HG02588 (cell line): ENCODE results near the gene SORBS1.

Experiments
- ATAC-seq: cut with Tn5 transposase; IDR thresholded peaks from one replicate; pipeline ENCODE4 v1.9.1; 2021; ENCODE audit warnings: mild to moderate bottlenecking, moderate library complexity; ENCODE audit not compliant: unreplicated experiment

Gene SORBS1

DNA sequence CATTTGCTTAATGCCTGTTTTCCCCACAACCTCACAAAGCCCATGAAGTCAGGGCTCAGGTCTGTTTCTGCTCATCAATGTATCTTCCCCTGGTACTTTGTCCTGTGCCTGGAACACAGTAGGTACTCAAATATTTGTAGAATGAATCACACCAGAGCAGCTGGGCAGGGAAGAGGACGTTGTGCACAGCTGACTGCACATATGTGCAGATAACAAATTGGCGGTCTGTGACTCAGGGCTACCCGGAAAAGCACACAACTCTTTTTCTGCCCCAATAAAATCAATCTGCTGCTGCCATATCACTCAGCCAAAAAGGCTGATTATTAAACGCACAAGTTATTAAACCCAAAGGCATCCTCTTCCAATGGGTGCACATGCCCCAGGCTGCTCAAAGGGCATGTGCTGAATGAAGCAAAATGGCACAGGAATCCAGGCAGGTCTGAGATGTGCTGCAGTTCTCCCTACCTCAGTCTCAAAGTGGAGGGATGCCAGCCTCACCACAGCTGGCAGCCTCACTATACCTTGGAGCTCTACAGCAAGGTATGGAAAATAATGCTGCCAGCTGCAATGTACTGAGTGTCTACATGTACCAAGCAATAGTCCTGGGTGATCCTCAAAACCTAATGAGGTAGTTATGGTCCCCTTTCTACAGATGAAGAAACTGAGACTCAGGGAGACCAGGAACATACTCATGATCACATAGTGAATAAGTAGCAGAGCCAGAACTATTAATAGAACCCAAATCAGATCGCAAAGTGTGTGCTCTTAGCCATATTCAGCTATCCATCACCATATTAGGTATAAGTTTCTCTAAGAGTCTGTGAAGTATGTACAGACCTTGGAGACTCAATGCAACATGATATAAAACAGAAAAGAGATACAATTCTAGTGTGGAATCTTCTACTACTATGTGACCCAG, 43.4 kb downstream of the SORBS1 start:
- no peak for ATAC-seq

DNA sequence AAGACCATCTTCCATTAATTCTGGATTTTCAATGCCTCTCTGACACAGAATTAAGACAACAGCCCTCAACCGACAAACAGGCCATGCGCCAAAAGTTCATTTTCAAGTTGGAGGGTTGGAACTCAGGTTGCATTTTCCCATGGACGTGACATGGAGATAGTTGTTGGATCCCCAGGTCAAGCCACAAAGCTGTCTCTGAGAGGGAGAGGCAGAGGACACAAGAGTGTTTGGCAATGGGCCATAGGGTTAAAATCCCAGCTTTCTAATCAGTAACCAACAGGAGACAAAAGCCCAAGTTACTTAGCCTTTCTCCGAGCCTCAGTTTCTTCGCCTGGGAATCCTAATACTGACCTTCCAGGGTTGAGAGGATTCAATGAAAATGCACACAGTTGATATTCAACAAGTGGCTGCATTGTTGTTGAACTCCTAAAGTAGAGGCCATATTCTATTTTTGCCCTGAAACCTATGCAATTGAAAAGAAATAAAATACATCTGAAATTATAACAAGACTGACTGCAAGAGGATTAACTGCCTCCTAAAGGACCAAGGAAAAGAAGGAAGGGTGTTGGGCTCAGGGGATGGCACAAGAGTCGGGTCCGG, 44.3 kb downstream of the SORBS1 start:
- ATAC-seq: no peak

DNA sequence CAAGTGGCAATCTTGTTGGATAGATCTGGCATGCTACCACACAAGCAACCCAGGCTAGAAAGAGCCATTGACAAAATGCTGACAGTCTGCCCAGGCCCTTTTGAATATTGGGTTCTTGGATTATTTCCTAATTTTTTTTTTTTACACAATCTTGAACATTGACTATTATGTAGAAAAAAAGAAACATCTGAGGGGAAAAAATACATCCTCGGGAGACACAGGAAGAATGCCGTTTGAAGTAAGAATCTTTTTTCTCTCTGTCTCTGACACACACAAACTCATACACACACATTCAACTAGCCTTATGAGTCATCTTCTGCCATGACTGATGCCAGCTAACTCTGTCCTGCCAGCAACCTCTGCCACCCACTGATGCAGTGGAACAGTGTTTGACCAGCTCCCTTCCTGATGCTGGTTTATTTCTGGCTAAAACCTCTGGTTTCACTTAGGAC, 47.2 kb downstream of the SORBS1 start:
- ATAC-seq: no peak

DNA sequence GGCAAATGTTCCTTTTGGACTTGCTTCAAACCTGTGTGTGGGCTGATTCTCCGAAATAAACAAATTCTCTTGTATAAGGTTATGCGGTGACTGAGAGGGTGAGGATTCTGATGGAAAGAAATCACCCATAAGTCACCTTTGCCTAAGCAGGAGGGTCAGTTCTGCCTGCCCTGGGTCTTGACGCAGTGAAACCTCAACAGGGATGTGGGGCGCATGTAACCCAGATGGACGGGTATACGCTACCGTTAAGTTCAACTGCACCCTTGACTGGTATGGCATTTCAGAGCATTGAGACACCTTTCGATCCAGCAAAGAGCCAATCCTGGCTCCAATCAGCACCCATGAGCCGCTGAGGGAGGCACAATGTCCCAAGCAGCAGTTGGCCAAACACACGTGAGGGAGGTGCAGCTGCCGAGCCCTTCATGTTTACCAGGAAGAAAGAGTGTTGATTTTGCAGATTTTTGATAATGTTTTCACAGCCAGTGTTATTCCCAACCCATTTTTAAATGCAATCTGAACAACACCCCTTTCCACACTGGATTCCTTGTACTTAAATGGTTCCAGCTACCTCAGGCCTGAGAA, 48.1 kb downstream of the SORBS1 start:
- ATAC-seq: no peak

DNA sequence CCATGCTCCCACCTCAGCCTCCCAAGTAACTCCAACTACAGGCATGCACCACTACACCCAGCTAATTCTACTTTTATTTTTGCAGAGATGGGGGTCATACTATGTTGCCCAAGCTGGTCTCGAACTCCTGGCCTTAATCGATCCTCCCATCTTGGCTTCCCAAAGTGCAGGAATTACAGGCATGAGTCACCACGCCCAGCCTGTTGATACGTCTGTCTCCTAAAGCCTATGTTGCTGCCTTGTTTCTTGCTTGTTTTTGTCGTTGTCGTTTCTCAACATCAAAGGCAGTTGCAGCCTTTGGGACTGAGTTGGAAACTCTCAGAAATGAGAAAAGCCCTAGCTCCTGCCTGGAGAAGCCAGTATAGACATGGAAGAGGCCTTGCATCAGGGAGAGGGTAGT, 49.9 kb downstream of the SORBS1 start:
- ATAC-seq: no peak

DNA sequence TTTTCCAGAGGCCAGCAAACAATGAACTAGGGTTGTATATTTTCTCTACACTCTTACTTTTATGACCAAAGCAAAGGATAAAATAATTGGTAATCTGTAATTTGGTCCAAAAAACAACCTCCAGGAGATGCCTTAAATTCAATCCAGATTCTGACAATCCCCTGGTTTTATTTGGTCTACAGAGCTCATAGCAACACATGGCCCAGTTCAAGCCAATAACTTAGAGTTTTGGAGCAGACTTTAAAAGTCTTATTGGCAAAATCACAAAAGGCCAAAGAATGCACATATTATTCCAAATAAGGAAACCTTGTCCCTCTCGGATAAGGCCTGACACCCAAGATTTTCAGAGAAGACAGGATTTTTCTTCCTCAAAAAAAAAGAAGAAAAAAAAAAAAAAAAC, 51.9 kb downstream of the SORBS1 start:
- ATAC-seq: no peak

DNA sequence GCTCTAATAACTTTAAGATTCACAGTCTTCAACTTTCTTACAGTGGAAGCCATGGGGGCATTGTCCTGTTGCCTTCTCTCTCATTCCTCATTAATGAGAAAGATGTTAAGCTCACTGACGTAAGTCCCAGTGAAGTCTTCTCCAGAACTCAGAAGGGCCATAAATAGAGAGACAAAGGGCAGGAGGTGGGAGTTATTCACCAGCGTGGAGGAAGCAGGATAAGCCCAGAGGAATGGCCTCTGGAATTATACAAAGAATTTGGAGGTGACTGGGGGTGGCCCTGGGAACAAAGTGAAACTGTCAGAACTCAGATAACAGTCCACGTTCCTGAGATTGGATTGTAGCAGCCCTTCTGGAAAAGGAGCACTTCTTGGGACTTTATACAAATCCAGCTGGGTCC, 52.4 kb downstream of the SORBS1 start:
- no peak for ATAC-seq

DNA sequence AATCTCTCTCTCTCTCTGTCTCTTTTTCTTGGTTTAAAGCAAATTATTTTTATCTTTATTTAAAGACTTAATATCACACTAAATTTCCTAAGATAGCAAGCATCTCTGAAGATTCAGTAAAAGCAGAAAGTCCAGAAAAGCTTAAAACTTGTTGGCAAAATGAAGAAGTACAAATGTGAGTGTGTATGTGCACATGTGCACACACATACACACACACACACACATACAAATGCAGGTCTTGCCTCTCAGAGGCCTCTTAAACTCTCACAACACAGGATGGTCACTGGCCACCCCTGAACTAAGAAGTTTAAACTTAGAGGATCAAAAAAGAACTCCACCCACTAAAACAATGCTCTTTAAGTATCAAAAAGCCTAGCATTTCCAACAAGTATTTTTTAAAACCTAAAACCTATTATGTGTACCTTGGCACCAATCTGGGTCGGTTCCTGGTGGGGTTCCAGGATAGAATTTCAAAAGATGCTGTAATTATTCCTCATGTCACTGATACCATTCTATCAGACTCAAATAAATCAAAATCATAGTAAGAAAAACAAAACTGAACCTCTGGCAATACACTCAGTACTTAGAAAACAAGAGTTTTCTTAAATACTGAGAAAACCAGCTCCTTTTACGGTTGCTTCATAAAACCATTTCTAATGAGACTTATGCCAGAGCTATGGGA, 55.0 kb downstream of the SORBS1 start:
- ATAC-seq: no peak

DNA sequence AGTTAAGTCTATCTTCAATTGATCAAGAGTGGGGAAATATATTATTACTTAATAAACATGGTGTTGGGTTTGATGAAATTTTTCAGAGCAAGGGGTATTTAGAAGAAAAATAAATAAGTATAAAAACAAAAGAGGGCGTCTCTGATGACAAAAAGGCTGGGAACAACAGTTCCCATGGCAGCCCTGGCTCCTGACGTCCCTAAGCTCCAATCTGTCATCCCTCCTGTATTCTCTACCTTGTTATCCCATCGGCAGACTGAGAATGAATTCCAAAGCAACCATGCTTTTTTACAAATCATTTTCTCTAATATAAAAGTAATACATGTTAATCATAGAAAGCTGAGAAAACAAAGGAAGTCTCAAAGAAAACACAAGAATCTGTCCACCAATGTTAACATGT, 55.5 kb downstream of the SORBS1 start:
- no peak for ATAC-seq

DNA sequence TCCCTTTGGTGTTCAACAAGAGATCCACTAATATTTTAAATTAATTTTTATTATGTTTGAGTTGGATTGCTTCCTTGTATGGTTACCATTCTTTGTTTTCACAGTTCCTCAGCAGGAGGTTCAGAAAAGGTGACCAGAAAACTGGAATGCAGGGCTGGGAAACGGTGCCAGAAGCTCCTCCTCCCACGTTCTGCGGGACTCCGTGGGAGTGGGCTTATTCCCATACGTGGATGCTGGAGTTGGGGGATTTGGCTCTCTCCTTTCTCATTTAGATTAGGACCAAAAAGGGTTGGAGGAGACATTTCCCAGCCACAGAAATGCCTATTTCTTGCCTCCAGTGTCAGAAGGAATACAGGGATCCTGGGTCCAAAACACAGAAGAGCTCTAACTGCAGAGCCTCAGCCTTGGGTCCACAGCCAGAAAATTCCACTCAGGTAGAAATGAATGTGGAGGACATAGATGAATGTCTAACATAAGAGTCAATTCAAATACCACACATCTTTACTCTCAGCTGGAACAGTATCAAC, 56.0 kb downstream of the SORBS1 start:
- ATAC-seq: no peak

DNA sequence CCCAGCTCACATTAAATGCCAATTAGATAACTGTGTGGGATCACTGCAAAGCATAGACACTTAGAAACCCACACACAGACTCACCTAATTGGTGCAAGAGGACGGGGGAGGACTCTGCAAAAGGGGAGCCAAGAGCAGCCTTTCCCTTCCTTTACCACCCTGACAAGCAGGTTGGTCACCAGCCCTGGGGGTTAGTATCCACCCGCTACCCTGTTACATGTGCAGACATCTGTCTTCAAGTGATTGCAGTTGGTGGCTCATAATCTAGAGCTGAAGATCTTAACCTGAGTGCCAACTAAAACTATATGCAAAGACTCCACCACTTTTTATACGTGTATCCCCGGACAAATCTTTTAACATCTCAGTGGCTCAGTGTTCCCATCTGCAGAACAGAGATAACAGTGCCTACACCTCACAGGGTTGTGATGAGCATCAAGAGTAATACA, 56.9 kb downstream of the SORBS1 start:
- ATAC-seq: no peak

DNA sequence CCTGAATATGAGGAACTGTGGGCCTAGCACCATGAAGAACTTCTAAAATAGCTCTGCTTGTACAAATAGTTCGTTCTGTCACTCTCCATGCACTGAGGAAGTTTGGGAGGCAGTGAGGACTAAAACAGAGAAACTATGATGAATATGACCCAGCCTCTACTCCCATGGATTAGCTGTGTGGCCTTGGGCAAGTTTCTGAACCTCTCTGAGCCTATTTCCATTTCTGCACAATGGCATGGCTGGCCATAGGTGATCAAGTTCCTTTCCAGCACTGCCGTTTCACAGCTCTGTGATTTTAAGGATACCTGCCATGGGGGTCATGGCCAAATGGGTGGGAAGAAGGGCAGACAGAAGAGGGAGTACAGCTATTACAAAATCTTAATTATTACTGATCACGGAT, 57.6 kb downstream of the SORBS1 start:
- ATAC-seq: no peak

DNA sequence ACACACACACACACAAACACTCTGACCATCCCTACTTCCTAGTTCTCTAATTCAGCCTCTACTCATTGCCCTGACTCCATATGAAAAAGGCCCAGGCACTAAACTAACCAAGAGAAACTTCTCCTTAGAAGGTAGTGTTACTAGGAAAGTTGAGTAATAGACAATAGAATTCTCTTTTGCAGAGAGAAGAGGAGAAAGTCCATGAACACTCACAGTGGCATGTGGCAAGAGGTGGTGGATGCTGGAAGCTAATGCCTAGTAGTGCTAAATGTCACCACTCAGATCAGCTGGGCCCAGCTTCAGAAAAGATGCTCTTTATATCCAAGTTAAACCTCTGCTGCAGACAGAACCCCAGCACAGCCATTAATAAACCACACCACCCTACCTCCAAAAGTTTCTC, 58.2 kb downstream of the SORBS1 start:
- no peak for ATAC-seq

DNA sequence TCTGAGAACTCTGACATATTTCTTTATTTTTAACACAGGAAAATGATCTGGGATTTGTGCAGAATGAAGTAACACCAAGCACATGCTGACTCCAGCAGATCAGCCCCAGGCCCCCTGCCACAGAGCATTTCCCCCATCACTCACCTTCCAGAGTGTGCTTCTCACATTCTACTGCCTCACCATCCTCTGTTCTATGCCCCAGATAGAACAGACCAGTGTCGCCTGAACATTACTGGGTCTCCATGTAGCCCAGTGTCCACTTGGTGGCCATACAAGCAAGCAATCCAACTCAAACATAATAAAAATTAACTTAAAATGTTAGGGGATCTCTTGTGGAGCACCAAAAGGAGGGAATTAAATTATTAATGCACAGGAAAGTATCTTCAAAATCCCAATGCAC, 58.8 kb downstream of the SORBS1 start:
- no peak for ATAC-seq

DNA sequence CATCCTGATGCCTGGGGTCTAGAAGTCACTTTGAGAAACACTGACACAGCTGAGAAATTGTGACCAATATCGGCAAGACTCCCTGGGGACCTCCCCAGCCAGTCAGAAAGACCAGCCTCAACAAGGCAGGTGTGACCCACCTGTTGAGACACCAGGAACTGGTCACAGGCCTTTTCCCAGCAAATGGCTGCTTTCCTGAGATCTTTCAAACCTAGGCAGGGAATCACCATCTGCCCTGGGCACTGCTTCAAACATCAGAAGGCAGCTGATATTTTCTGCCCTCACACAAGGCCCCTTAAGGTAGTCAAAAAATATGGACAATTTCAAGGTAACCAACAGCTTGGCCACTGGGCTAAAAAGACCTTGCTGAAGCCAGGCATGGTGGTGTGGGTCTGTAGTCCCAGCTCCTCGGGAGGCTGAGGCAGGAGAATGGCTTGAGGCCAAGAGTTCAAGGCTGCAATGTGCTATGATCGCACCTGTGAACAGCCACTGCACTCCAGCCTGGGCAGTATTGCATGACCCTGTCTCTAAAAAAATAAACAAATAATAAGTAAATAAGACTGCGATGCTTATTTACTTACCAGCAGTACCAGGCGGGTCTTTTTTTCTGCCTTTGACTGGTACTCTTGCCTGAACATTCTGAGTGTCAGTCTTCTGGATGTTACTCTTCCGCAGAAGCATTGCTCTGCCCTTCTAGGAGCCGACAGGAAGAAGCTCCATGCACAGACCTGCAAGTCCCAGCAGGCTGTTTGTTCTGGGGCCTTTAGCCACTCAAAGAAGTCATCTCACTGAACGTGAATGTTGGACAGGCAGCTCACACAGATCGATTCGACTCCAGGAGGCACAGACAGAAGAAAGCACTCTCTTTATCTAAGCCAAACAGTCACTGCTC, 59.7 kb downstream of the SORBS1 start:
- no peak for ATAC-seq

DNA sequence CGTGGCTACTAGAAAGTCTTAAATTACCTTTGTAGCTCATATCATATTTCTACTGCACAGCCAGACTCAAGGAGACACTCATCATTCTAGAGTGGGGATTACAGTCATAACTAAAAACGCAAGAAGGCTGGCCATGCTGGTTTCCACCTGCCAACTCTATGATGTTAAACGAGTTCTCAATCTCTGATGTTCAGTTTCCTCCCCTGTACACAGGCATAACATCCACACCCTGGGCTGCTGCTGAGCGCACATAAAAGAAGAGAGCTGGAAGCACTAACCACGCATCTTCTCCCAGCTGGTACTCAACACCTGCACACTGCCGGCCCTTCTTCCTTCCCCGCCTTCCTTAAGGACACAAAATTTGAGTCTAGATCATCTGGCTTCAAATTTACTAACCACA, 60.5 kb downstream of the SORBS1 start:
- no peak for ATAC-seq

DNA sequence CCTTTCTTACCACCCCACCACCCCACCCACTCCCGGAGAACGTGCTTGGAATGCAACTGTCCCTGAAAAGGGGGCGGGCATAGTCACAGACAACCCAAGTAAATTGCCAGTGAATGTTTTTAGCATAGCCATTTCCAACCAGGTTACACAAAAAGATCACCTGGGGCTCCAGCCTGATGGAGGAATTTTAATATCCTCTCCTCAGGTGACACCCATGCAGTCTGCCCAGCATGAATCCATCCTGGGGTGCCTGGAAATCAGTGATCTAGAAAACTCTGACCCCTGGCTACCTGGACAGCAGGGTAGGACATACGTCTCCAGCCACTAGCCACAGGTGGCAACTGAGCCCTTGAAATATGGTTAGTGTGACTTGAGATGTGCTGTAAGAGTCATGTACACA, 61.1 kb downstream of the SORBS1 start:
- ATAC-seq: no peak

DNA sequence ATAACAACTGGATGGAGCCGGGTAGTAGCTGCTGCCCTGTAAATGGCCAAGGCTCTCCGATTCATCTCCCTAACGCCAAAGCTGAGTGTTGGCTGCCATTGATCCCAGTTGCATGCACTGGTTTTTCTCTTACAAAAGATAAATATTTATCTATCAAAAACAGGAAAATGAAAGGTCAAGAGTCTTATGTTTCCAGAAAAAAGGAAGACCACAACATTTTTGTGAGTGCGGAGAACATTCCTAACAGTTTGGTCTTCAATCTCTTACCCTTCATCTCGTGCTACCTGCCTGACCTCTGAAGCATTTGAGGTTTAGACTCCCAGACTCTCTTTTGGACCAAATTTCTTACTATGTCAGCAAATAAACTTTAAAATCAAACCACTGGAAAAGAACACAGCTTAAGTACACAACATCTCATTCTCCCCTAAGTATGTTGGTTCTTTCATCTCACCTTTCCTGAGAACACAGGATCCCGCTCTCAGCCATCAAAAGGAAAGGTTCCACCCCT, 61.6 kb downstream of the SORBS1 start:
- ATAC-seq: no peak

DNA sequence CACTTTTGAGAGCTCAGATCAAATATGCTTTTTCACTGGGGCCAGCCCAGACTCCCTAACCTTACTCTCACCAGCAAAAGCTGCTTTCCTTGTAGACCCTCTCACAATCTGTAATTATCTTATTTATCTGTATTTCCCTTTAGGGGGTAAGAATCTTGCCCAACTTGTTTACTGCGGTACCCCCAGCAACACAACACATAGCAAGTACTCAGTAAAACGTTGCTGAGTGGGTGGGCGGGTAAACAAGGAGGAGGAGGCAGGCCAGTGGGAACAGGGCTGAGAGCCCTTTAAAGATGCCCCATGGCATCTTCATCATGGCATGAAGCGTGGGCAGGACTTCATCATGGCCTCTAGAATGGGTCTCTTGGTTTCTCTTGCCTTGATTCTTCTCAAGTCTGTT, 64.2 kb downstream of the SORBS1 start:
- ATAC-seq: no peak
